MM.1S (cell line): ENCODE measurements around the gene ENO4.

Experiments used
- DNase-seq: peaks from one replicate; pipeline ENCODE4 v3.0.0-alpha.2; 2015
- H2AFZ ChIP-seq: fragments of 300-600 bp; sonication (generic); 2 replicates; pipeline ENCODE4 v1.6.0; 2016; ENCODE audit warnings: antibody characterized with exemption, low read length
- H3F3A ChIP-seq: fragments of 300-600 bp; sonication (generic); 2 replicates; pipeline ENCODE4 v1.6.1; 2016; ENCODE audit warnings: mild to moderate bottlenecking, antibody characterized with exemption, low read length, moderate library complexity, mixed read lengths; ENCODE audit not compliant: insufficient read depth
- H3K27ac ChIP-seq: fragments of 300-600 bp; sonication (generic); 2 replicates; pipeline ENCODE4 v1.5.1; 2016; ENCODE audit warnings: mild to moderate bottlenecking, low read length
- H3K27me3 ChIP-seq: fragments of 300-600 bp; sonication (generic); replicated peaks from 2 replicates; pipeline ENCODE4 v1.6.0; 2016; ENCODE audit warnings: low read length; ENCODE audit not compliant: insufficient read depth
- H3K36me3 ChIP-seq: fragments of 300-600 bp; sonication (generic); replicated peaks from 2 replicates; pipeline ENCODE4 v1.6.1; 2016; ENCODE audit warnings: mild to moderate bottlenecking, low read length, mixed read lengths; ENCODE audit not compliant: insufficient read depth
- H3K4me1 ChIP-seq: fragments of 300-600 bp; sonication (generic); 2 replicates; pipeline ENCODE4 v1.6.1; 2016; ENCODE audit warnings: low read length, mixed read lengths
- H3K4me2 ChIP-seq: fragments of 300-600 bp; sonication (generic); 2 replicates; pipeline ENCODE4 v1.6.0; 2016; ENCODE audit warnings: low read depth, low read length
- H3K4me3 ChIP-seq: fragments of 300-600 bp; sonication (generic); 2 replicates; pipeline ENCODE4 v1.5.1; 2016; ENCODE audit warnings: low read length, mixed read lengths
- H3K79me2 ChIP-seq: fragments of 300-600 bp; sonication (generic); 2 replicates; pipeline ENCODE4 v1.6.1; 2016; ENCODE audit warnings: mixed run types, low read length, mixed read lengths
- H3K9ac ChIP-seq: fragments of 300-600 bp; sonication (generic); 2 replicates; pipeline ENCODE4 v1.6.1; 2016; ENCODE audit warnings: low read length, mixed read lengths
- H3K9me2 ChIP-seq: fragments of 300-600 bp; sonication (generic); replicated peaks from 2 replicates; pipeline ENCODE4 v1.6.1; 2016; ENCODE audit warnings: mild to moderate bottlenecking, low read length, mixed read lengths; ENCODE audit not compliant: insufficient read depth
- H3K9me3 ChIP-seq: fragments of 300-600 bp; sonication (generic); replicated peaks from 2 replicates; pipeline ENCODE4 v1.6.1; 2016; ENCODE audit warnings: mild to moderate bottlenecking, low read length, mixed read lengths; ENCODE audit not compliant: insufficient read depth
- H4K20me1 ChIP-seq: fragments of 300-600 bp; sonication (generic); 2 replicates; pipeline ENCODE4 v1.6.1; 2016; ENCODE audit warnings: mild to moderate bottlenecking, low read length, moderate library complexity, mixed read lengths; ENCODE audit not compliant: insufficient read depth
- EZH2 ChIP-seq: fragments of 300-600 bp; sonication (generic); optimal IDR thresholded peaks from 2 replicates; pipeline ENCODE3; 2017; ENCODE audit warnings: low read depth, mild to moderate bottlenecking, antibody characterized with exemption, low read length, mixed read lengths
- EZH2phosphoT487 ChIP-seq: fragments of 300-600 bp; sonication (generic); IDR thresholded peaks from 2 replicates; pipeline ENCODE4 v1.6.1; 2018; ENCODE audit warnings: antibody characterized with exemption, low read length
- TF ChIP-seq, protein P1 (sequence below): fragments of 300-600 bp; sonication (generic); IDR thresholded peaks from 2 replicates; pipeline ENCODE4 v1.5.1; 2016; ENCODE audit warnings: antibody characterized with exemption, low read length, mixed read lengths

The ENO4 gene

DNA sequence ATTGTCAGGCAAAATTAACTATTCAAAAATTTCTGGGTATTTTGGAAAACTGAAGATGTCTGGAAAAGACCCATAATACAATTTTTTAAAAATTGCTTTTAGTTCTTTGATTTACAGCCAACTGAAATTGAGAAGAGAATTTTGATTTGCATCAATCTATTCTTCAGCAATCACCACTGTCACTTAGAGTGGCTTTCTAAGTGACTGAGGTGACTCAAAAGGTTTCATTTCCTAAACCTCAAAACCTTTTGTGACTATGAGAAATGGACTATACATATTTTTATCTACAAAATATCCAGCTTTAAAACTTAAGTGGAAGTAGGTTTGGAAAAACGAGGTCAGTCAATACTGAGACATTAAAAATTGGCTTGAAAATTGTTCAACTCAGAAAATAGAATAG is 60.0 kb downstream of the ENO4 start:
- H3K27me3 ChIP-seq, result no peaks in the 10 kb centered on the region
- H4K20me1 ChIP-seq, result no peaks in the 10 kb centered on the region
- H3K4me1 ChIP-seq, result 0 out of 2 replicates have a peak, but pooled peaks cover 4% of the 10 kb centered on the region
- no peaks in the 10 kb centered on the region for H3K36me3 ChIP-seq
- no peak overlapping the region for H2AFZ ChIP-seq
- no peak overlapping the region for H3K27ac ChIP-seq
- H3K9me3 ChIP-seq, result no peaks in the 10 kb centered on the region
- H3K9me2 ChIP-seq, result no peaks in the 10 kb centered on the region
- no peak overlapping the region for H3K4me2 ChIP-seq
- no peak overlapping the region for H3K9ac ChIP-seq
- H3F3A ChIP-seq, result no peaks in the 10 kb centered on the region
- TF ChIP-seq EZH2 (no peak), EZH2phosphoT487 (no peak)
- TF ChIP-seq, protein P1, sequence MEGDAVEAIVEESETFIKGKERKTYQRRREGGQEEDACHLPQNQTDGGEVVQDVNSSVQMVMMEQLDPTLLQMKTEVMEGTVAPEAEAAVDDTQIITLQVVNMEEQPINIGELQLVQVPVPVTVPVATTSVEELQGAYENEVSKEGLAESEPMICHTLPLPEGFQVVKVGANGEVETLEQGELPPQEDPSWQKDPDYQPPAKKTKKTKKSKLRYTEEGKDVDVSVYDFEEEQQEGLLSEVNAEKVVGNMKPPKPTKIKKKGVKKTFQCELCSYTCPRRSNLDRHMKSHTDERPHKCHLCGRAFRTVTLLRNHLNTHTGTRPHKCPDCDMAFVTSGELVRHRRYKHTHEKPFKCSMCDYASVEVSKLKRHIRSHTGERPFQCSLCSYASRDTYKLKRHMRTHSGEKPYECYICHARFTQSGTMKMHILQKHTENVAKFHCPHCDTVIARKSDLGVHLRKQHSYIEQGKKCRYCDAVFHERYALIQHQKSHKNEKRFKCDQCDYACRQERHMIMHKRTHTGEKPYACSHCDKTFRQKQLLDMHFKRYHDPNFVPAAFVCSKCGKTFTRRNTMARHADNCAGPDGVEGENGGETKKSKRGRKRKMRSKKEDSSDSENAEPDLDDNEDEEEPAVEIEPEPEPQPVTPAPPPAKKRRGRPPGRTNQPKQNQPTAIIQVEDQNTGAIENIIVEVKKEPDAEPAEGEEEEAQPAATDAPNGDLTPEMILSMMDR, result no peak
- no peaks in the 10 kb centered on the region for H3K79me2 ChIP-seq
- no peak for DNase-seq
- H3K4me3 ChIP-seq, result no peak overlapping the region

DNA sequence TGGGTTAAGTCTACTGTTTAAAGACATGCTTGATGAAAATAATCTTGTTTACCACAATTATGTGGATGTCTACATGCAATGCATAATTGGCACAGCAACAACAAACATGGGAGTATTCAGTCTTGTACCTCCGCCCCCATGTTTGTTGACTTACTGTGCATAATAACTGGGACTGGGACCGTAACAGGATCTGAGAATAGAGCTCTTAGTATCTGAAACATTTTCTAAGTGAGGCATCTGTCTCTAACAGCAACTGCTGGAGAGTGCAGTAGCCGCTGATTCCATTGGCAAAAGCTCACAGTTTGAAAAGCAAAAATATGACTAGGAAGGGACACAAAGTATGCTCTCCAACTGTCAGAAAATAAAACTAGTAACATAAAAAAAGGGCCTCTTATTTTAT is 61.6 kb downstream of the ENO4 start:
- Histone ChIP-seq H3K4me3 (no peak overlapping the region), H3K4me2 (no peak overlapping the region), H3K27me3 (no peaks in the 10 kb centered on the region), H3K4me1 (0 out of 2 replicates have a peak, but pooled peaks cover 4% of the 10 kb centered on the region), H3F3A (no peaks in the 10 kb centered on the region), H3K79me2 (no peaks in the 10 kb centered on the region), H2AFZ (no peak overlapping the region), H3K27ac (no peak overlapping the region), H4K20me1 (no peaks in the 10 kb centered on the region), H3K36me3 (no peaks in the 10 kb centered on the region), H3K9ac (no peak overlapping the region), H3K9me3 (no peaks in the 10 kb centered on the region), H3K9me2 (no peaks in the 10 kb centered on the region)
- TF ChIP-seq, protein P1, result no peak
- TF ChIP-seq EZH2phosphoT487, result no peak
- TF ChIP-seq EZH2, result no peak
- no peak for DNase-seq

GRCh38 chr10:116912162-116912561 is 62.9 kb downstream of the ENO4 start:
- no peak for TF ChIP-seq EZH2phosphoT487
- TF ChIP-seq EZH2, result no peak
- TF ChIP-seq, protein P1, result no peak
- Histone ChIP-seq H3K9ac (no peak overlapping the region), H3K36me3 (no peaks in the 10 kb centered on the region), H3K4me3 (no peak overlapping the region), H3K9me2 (no peaks in the 10 kb centered on the region), H3F3A (no peaks in the 10 kb centered on the region), H3K79me2 (no peaks in the 10 kb centered on the region), H3K27me3 (no peaks in the 10 kb centered on the region), H4K20me1 (no peaks in the 10 kb centered on the region), H3K9me3 (no peaks in the 10 kb centered on the region), H3K27ac (no peak overlapping the region), H2AFZ (no peak overlapping the region), H3K4me2 (no peak overlapping the region), H3K4me1 (0 out of 2 replicates have a peak, but pooled peaks cover 4% of the 10 kb centered on the region)
- no peak for DNase-seq
